Kidney (tissue), 14 donors: Measurements from ENCODE around the gene SLC16A1. TPM values are rescaled to one million over a fixed set of nuclear protein-coding genes. Genes with fewer than 3 reads are reported as not detected.

Experiments used
- DNase-seq, 5 donors: peaks; one replicate each; pipeline ENCODE4 v3.0.0-alpha.2; 2013 to 2020
- FAIRE-seq: peaks from 2 replicates; lab custom pipeline; 2012; peaks lifted over from hg19 to GRCh38; lab: Jason Lieb, UNC
- H3K27ac ChIP-seq, 2 donors: one replicate each; pipeline ENCODE4 v1.7.0; 2013; ENCODE audit warnings: low read depth in 2 of 2, low read length in 2 of 2, inconsistent platforms in 1 of 2
- H3K27me3 ChIP-seq: one replicate; pipeline ENCODE4 v1.7.1; 2013; ENCODE audit warnings: low read length, inconsistent platforms; ENCODE audit not compliant: control insufficient read depth, insufficient read depth
- H3K36me3 ChIP-seq, 3 donors: one replicate each; pipeline versions ENCODE4 v1.7.0 to v1.7.1; 2013; ENCODE audit warnings: low read length in 3 of 3, control low read depth in 1 of 3, inconsistent platforms in 1 of 3; ENCODE audit not compliant: insufficient read depth in 3 of 3, control insufficient read depth in 2 of 3
- H3K4me1 ChIP-seq, 3 donors: one replicate each; pipeline versions ENCODE4 v1.7.0 to v1.7.1; 2013; ENCODE audit warnings: low read length in 3 of 3, inconsistent platforms in 1 of 3, low read depth in 1 of 3; ENCODE audit not compliant: control insufficient read depth in 2 of 3, insufficient read depth in 2 of 3
- H3K4me3 ChIP-seq, 3 donors: one replicate each; pipeline versions ENCODE4 v1.7.0 to v1.8.1; 2013; ENCODE audit warnings: low read length in 3 of 3, control low read depth in 1 of 3, inconsistent platforms in 1 of 3
- H3K9ac ChIP-seq, 3 donors: one replicate each; pipeline versions ENCODE4 v1.7.0 to v1.7.1; 2013; ENCODE audit warnings: low read length in 3 of 3, control low read depth in 1 of 3, inconsistent platforms in 1 of 3
- H3K9me3 ChIP-seq, 3 donors: one replicate each; pipeline versions ENCODE4 v1.7.0 to v1.7.1; 2013; ENCODE audit warnings: low read length in 3 of 3, control low read depth in 1 of 3, inconsistent platforms in 1 of 3; ENCODE audit not compliant: control insufficient read depth in 2 of 3, insufficient read depth in 1 of 3
- CTCF ChIP-seq: IDR thresholded peaks from 3 replicates; pipeline ENCODE4 v1.5.1; 2012; ENCODE audit warnings: mild to moderate bottlenecking, moderate library complexity, borderline replicate concordance; ENCODE audit not compliant: insufficient read depth; ENCODE audit errors: extremely low read depth
- intact Hi-C: fragments of 100-400 bp; cut with DNase I; formaldehyde crosslinking; loops from one replicate; pipeline ENCODE4 v1.11.1; 2022
- polyA plus RNA-seq: library from polyadenylated mRNA; stranded (reverse); fragments of 350-450 nt; fragmentation: Illumina TruSeq; extraction: RNeasy Lipid Tissue Mini Kit (QIAGEN cat#74804); gene quantifications from one replicate; pipeline ENCODE4 v1.2.3, GENCODE V29; 2014; ENCODE audit warnings: low read depth, low replicate concordance; ENCODE audit not compliant: insufficient read depth
- total RNA-seq: library from RNA; stranded (reverse); fragmentation: NEBNext Ultra II Directional; extraction: Animal tissue kit (Norgen Biotek cat#: 25700); gene quantifications from one replicate; pipeline ENCODE4 v1.2.1, GENCODE V29; 2021
- donor health status: control.
- donor health status: control.
- donor health status: control.
- donor health status: control.
- donor health status: control.
- donor health status: DM: yes; HTN: yes; CAD: no.
- donor health status: Normal renal cell carcinoma (clear cell type).

The SLC16A1 gene
- total and polyA plus RNA-seq, 2 donors from 2014 or later = 8.7 to 9.7 TPM

GRCh38 chr1:112992780-112993179 is 36.8 kb upstream of the SLC16A1 start:
- no peak overlapping the region for H3K27ac ChIP-seq
- H3K27me3 ChIP-seq = no peaks in the 10 kb centered on the region
- no peak for DNase-seq
- H3K9me3 ChIP-seq = no peaks in the 10 kb centered on the region
- no peaks in the 10 kb centered on the region for H3K36me3 ChIP-seq
- H3K4me3 ChIP-seq = no peak overlapping the region
- intact Hi-C loops = no loop called here
- FAIRE-seq = no peak
- H3K9ac ChIP-seq = no peak overlapping the region
- TF ChIP-seq CTCF = no peak
- H3K4me1 ChIP-seq = no peaks in the 10 kb centered on the region

DNA sequence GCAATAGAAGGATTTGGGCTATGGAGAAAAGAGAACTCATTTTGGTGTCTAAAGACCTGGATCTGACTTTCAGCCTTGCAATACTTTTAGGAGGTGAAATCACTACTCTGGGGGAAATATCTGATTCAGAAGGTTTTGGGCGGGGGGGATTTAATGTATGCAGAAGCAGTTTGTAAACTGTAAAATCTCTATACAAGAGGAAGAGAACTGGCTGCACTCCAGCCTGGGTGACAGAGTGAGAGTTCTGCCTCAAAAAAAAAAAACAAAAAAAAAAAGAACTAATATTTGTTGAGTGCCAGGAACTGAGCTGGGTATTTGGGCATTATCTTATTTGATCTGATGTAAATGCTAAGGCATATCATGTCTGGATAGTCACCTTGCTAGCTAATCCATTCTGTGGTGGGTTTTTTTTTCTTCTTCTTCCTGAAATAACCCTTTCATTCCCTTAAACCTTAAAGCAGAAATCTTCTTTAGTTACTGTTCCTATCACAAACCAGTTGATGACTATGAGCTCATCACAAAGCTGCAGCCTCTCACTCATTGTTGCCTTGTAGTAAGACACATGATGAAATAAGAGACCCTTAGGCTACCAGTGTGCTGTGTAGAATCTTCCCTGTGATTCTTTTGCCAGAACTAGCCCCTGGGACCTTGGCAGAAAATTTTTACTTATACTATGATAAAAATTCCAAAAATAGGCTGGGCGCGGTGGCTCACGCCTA is 35.6 kb upstream of the SLC16A1 start:
- no peak for FAIRE-seq
- H3K27me3 ChIP-seq = no peaks in the 10 kb centered on the region
- TF ChIP-seq CTCF = no peak

DNA sequence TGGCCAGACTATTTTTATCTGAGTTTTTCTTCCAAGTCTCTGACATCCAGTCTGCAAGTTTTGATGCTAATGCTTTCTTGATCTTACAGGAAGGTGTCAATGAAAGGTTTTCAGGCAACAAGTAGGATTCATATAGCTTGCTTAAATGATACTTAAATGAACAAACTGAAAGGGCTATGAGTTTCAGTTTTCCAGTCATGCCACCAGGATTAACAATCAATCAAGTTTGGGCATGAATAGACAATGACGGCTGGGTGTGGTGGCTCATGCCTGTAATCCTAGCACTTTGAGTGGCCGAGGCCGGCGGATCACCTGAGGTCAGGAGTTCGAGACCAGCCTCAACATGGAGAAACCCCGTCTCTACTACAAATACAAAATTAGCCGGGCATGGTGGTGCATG is 34.3 kb upstream of the SLC16A1 start:
- Histone ChIP-seq H3K27me3 (no peaks in the 10 kb centered on the region), H3K36me3 (no peaks in the 10 kb centered on the region), H3K4me1 (no peaks in the 10 kb centered on the region), H3K4me3 (no peak overlapping the region), H3K27ac (no peak overlapping the region), H3K9me3 (no peaks in the 10 kb centered on the region), H3K9ac (no peak overlapping the region)
- FAIRE-seq = no peak
- no peak for DNase-seq
- intact Hi-C loops = no loop called here
- TF ChIP-seq CTCF = no peak

More for the DNA sequence above, 35.6 kb upstream of the SLC16A1 start:
- Histone ChIP-seq H3K4me1 (no peaks in the 10 kb centered on the region), H3K27ac (no peak overlapping the region), H3K4me3 (no peak overlapping the region), H3K9ac (no peak overlapping the region), H3K36me3 (no peaks in the 10 kb centered on the region), H3K9me3 (no peaks in the 10 kb centered on the region)
- no peak for DNase-seq
- intact Hi-C loops = no loop called here
